ENCODE measurements around the gene GSPT1. TPM values are rescaled to one million over a fixed set of nuclear protein-coding genes. Genes with fewer than 3 reads are reported as not detected.
A peak's percentile ranks its signal among the peaks of the same experiment; 100 is the strongest.

The GSPT1 gene
- total and polyA plus RNA-seq, 9 of the 15 experiments (the other 6 are each of a cell fraction or from before 2014, with no cell fraction given): 63.8 to 269 (median 148) TPM

DNA sequence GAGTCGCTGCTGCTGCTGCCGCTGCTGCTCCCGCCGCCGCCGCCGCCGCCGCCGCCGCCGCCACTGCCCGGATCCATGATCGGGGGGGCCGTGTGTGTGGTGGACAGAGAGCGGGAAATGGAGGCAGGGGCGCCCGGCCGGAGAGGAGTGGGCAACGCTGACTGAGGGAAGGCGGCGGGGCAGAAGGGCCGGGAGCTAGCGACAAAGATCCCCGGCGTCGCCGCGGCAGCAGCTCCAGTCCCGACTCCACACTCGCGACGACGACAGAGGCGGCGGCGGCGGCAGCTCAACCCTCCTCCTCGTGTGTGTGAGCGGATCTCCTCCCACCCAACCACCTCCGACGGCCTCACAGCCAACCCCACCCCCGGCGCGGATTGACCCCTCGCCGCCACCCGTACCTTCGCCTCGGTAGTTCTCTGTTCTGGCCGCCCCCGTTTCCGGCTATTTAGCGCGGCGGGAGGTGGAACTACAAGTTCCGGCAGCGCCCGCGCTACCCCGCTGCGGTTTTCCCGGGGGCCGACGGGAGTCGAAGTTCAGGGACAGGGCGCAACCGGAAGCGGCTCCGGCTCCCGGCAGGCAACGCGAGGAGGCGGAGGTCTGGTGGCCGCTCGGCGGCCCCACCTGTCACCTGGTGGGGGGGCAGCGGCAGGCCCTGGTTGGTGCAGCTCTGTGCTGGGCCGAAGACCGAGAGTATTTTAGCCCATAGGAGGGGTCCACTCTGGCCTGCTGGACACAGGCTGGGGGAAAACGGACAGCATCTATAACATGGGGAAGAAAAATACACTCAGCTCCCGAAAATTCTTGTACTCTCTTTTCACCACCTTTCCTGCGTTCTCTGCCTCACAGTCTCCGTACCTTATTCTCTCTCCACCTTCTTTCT, at the start of gene GSPT1 (continued):
- TF ChIP-seq ZNF583 (CRISPR knock-in tag; IDR thresholded peaks at IDR 0.05) (peak; percentile 94), PML (IDR thresholded peaks at IDR 0.05; ENCODE audit: low read length) (peak; percentile 18), ETV1 (tag; conservative IDR thresholded peaks at IDR 0.05; ENCODE audit: low read depth) (peak; percentile 98), SAP30 (IDR thresholded peaks at IDR 0.05; ENCODE audit: borderline replicate concordance, insufficient read depth, low read depth, low read length, poor library complexity, severe bottlenecking) (no peak), ZNF174 (CRISPR knock-in tag; IDR thresholded peaks at IDR 0.05) (no peak), KHSRP (IDR thresholded peaks at IDR 0.05) (no peak), HDAC1 (IDR thresholded peaks at IDR 0.05) (peak in 1 of 2 experiments; percentile 83; a peak in 2 of 4 replicates), RBBP5 (IDR thresholded peaks at IDR 0.05; ENCODE audit: borderline replicate concordance, insufficient read depth, low read length, poor library complexity, severe bottlenecking) (peak; percentile 76), ZNF76 (CRISPR knock-in tag; IDR thresholded peaks at IDR 0.05; ENCODE audit: borderline replicate concordance) (peak; percentile 88; the same call in 1 of the 2 replicates), FOXJ2 (tag; IDR thresholded peaks at IDR 0.05) (peak; percentile 93), U2AF2 (optimal IDR thresholded peaks at IDR 0.05; ENCODE audit: low read depth, low read length) (no peak), NCOA1 (IDR thresholded peaks at IDR 0.05; ENCODE audit: low read depth) (peak; percentile 49; the same call in 1 of the 2 replicates), ZNF217 (CRISPR knock-in tag; IDR thresholded peaks at IDR 0.05) (no peak), RBM17 (IDR thresholded peaks at IDR 0.05; ENCODE audit: borderline replicate concordance, low read depth, low read length) (no peak), SNIP1 (IDR thresholded peaks at IDR 0.05; ENCODE audit: low read depth) (no peak), ETV5 (CRISPR knock-in tag; IDR thresholded peaks at IDR 0.05; ENCODE audit: low read depth) (peak; percentile 96), XRCC4 (IDR thresholded peaks at IDR 0.05; ENCODE audit: extremely low read depth, insufficient read depth, insufficient read length) (no peak), CREB1 (IDR thresholded peaks at IDR 0.05) (peak; percentile 67; the same call in 1 of the 2 replicates), CREB1 (CRISPR knock-in tag; IDR thresholded peaks at IDR 0.05) (peak; percentile 78), SMARCA4 (IDR thresholded peaks at IDR 0.05) (no peak)
- TF ChIP-seq, protein P1, sequence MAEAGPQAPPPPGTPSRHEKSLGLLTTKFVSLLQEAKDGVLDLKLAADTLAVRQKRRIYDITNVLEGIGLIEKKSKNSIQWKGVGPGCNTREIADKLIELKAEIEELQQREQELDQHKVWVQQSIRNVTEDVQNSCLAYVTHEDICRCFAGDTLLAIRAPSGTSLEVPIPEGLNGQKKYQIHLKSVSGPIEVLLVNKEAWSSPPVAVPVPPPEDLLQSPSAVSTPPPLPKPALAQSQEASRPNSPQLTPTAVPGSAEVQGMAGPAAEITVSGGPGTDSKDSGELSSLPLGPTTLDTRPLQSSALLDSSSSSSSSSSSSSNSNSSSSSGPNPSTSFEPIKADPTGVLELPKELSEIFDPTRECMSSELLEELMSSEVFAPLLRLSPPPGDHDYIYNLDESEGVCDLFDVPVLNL (CRISPR knock-in tag; IDR thresholded peaks at IDR 0.05; ENCODE audit: low read depth): 0 out of 2 replicates have a peak, but pooled peaks have one; percentile 26
- TF ChIP-seq, protein P2, sequence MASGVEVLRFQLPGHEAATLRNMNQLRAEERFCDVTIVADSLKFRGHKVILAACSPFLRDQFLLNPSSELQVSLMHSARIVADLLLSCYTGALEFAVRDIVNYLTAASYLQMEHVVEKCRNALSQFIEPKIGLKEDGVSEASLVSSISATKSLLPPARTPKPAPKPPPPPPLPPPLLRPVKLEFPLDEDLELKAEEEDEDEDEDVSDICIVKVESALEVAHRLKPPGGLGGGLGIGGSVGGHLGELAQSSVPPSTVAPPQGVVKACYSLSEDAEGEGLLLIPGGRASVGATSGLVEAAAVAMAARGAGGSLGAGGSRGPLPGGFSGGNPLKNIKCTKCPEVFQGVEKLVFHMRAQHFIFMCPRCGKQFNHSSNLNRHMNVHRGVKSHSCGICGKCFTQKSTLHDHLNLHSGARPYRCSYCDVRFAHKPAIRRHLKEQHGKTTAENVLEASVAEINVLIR (CRISPR knock-in tag; IDR thresholded peaks at IDR 0.05): peak; percentile 64
- TF ChIP-seq, protein P3, sequence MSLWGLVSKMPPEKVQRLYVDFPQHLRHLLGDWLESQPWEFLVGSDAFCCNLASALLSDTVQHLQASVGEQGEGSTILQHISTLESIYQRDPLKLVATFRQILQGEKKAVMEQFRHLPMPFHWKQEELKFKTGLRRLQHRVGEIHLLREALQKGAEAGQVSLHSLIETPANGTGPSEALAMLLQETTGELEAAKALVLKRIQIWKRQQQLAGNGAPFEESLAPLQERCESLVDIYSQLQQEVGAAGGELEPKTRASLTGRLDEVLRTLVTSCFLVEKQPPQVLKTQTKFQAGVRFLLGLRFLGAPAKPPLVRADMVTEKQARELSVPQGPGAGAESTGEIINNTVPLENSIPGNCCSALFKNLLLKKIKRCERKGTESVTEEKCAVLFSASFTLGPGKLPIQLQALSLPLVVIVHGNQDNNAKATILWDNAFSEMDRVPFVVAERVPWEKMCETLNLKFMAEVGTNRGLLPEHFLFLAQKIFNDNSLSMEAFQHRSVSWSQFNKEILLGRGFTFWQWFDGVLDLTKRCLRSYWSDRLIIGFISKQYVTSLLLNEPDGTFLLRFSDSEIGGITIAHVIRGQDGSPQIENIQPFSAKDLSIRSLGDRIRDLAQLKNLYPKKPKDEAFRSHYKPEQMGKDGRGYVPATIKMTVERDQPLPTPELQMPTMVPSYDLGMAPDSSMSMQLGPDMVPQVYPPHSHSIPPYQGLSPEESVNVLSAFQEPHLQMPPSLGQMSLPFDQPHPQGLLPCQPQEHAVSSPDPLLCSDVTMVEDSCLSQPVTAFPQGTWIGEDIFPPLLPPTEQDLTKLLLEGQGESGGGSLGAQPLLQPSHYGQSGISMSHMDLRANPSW (CRISPR knock-in tag; IDR thresholded peaks at IDR 0.05): 0 out of 2 replicates have a peak, but pooled peaks have one; percentile 22

Measured in K562 (cell line).